Tracheal epithelial cell (primary cell): Measurements from ENCODE around the gene SLC29A1. TPM values are rescaled to one million over a fixed set of nuclear protein-coding genes. Genes with fewer than 3 reads are reported as not detected.

Experiments used
- total RNA-seq: library from RNA; depleted of rRNA; stranded (reverse); fragments of >200 nt; gene quantifications from 2 replicates; pipeline ENCODE4 v1.2.1, GENCODE V29; 2014

The SLC29A1 gene
- total RNA-seq, result 4.0 and 13.5 TPM in 2 replicates

GRCh38 chr6:44223319-44224028 lies at the start of gene SLC29A1:
SLC29A1 (plus strand) TSS chr6:44223595; CDS start chr6:44227314, 3,719 bp downstream.

GRCh38 chr6:44216677-44217331 lies 6.6 kb upstream of the SLC29A1 start, which contains the start of gene MYMX:
MYMX (plus strand) TSS chr6:44216926; CDS start chr6:44217472, 546 bp downstream.

GRCh38 chr6:44246663-44247337 lies 23.4 kb downstream of the SLC29A1 start, which contains the start of gene HSP90AB1:
HSP90AB1 (plus strand) TSS chr6:44247101; CDS start chr6:44248630, 1,529 bp downstream.

GRCh38 chr6:44257025-44257752 lies 33.8 kb downstream of the SLC29A1 start, which contains the start of gene SLC35B2:
SLC35B2 (minus strand) TSS chr6:44257528; CDS start chr6:44257410, 118 bp downstream.

GRCh38 chr6:44265007-44265721 lies 41.8 kb downstream of the SLC29A1 start, which contains the start of gene NFKBIE:
NFKBIE (minus strand) TSS chr6:44265551; CDS start chr6:44265346, 205 bp downstream.

GRCh38 chr6:44269921-44270525 lies 46.6 kb downstream of the SLC29A1 start, which contains the start of gene TMEM151B:
TMEM151B (plus strand) TSS chr6:44270450; CDS start chr6:44270743, 293 bp downstream.

Other genes with a start within 250 kb of the SLC29A1 start
- 64.8 and 92.1 TPM in 2 replicates for gene MRPL14, start 96.1 kb upstream of the SLC29A1 start, total RNA-seq
- 35.8 and 54.9 TPM in 2 replicates for gene TMEM63B, start 96.0 kb upstream of the SLC29A1 start, total RNA-seq
- not detected in 2 replicates for gene CAPN11, start 64.8 kb upstream of the SLC29A1 start, total RNA-seq
- gene MYMX, start 6.7 kb upstream of the SLC29A1 start, total RNA-seq, result not detected in 2 replicates
- 436 and 475 TPM in 2 replicates for gene HSP90AB1, start 23.5 kb downstream of the SLC29A1 start, total RNA-seq
- 82.9 and 97.6 TPM in 2 replicates for gene SLC35B2, start 33.9 kb downstream of the SLC29A1 start, total RNA-seq
- 7.0 and 28.9 TPM in 2 replicates for gene NFKBIE, start 42.0 kb downstream of the SLC29A1 start, total RNA-seq
- gene TMEM151B, start 46.9 kb downstream of the SLC29A1 start, total RNA-seq, result not detected in 2 replicates
- 11.3 TPM in 2 replicates for gene AARS2, start 89.8 kb downstream of the SLC29A1 start, total RNA-seq
- gene SPATS1, start 119.1 kb downstream of the SLC29A1 start, total RNA-seq, result not detected in 2 replicates
- 18.8 and 19.4 TPM in 2 replicates for gene CDC5L, start 164.1 kb downstream of the SLC29A1 start, total RNA-seq